HepG2 (cell line): ENCODE results near the gene ZBTB20. TPM values are rescaled to one million over a fixed set of nuclear protein-coding genes. Genes with fewer than 3 reads are reported as not detected.

Experiments used
- ATAC-seq: fragments of 200-7000 bp; cut with Tn5 transposase; 3 replicates; pipeline ENCODE4 v1.9.1; 2020; ENCODE audit warnings: mild to moderate bottlenecking, moderate library complexity
- BruUV-seq: library from RNA; stranded (reverse); fragments of 400-500 nt; replicated peaks from 2 replicates; lab custom pipeline; 2021; lab: Mats Ljungman, UMichigan
- CTCF ChIA-PET: fragments of 300-600 bp; formaldehyde crosslinking; extraction: SDS; loops from one replicate; lab custom pipeline; 2021; ENCODE audit warnings: low total read pairs, inconsistent platforms, low intra/inter-chr PET ratio; lab: Yijun Ruan, JAX
- POLR2A ChIA-PET: fragments of 350-600 bp; sonication (Branson Sonifier 250); formaldehyde crosslinking; loops from one replicate; lab custom pipeline; 2020; ENCODE audit warnings: antibody characterized with exemption, inconsistent platforms; lab: Yijun Ruan, JAX
- DNase-seq: peaks from one replicate; pipeline ENCODE4 v3.0.0-alpha.2; 2015; ENCODE audit warnings: low spot score
- FAIRE-seq: peaks from 3 replicates; lab custom pipeline; 2011; peaks lifted over from hg19 to GRCh38; lab: Jason Lieb, UNC
- H2AFZ ChIP-seq: one replicate; pipeline ENCODE4 v1.6.1; 2011; ENCODE audit warnings: low read length, inconsistent platforms
- H3K27ac ChIP-seq: fragments of 300-600 bp; 3 replicates; pipeline ENCODE4 v1.8.0; 2011; ENCODE audit warnings: mixed run types, mild to moderate bottlenecking, mixed read lengths, low read length, inconsistent platforms; ENCODE audit not compliant: insufficient read depth; ENCODE audit errors: extremely low read length
- H3K27me3 ChIP-seq, 2 experiments: fragments of 200-600 bp in 1 of 2; 2 replicates in 1 of 2; 3 replicates in 1 of 2; pipeline versions ENCODE4 v1.6.0 to v1.8.0; 2011; ENCODE audit warnings: low read length in 2 of 2, mild to moderate bottlenecking in 2 of 2, moderate library complexity in 2 of 2, inconsistent platforms in 1 of 2; ENCODE audit not compliant: insufficient read depth in 2 of 2, control insufficient read depth in 1 of 2
- H3K36me3 ChIP-seq, 2 experiments: fragments of 200-600 bp in 1 of 2; replicated peaks in 1 of 2; 2 replicates in 1 of 2; 3 replicates in 1 of 2; pipeline versions ENCODE4 v1.5.1 to v1.8.0; 2011; ENCODE audit warnings: low read length in 2 of 2, inconsistent platforms in 1 of 2; ENCODE audit not compliant: insufficient read depth in 2 of 2, control insufficient read depth in 1 of 2
- H3K4me1 ChIP-seq: 2 replicates; pipeline ENCODE4 v1.5.1; 2012; ENCODE audit warnings: low read length, inconsistent platforms; ENCODE audit not compliant: insufficient read depth
- H3K4me2 ChIP-seq: 2 replicates; pipeline ENCODE4 v1.6.0; 2011; ENCODE audit warnings: low read depth, low read length, inconsistent platforms
- H3K4me3 ChIP-seq, 3 experiments: fragments of 200-600 bp in 1 of 3; sonication (generic), shearing (Covaris generic) in 1 of 3; replicated peaks in 1 of 3; 2 replicates each; pipeline ENCODE4 v1.5.1; 2011 to 2016; ENCODE audit warnings: low read length in 3 of 3, inconsistent platforms in 2 of 3, low read depth in 2 of 3, mild to moderate bottlenecking in 2 of 3, control low read depth in 1 of 3, mixed read lengths in 1 of 3; ENCODE audit not compliant: insufficient read depth in 1 of 3
- H3K79me2 ChIP-seq: one replicate; pipeline ENCODE4 v1.6.1; 2011; ENCODE audit warnings: low read length, inconsistent platforms; ENCODE audit not compliant: insufficient read depth
- H3K9ac ChIP-seq: 2 replicates; pipeline ENCODE4 v1.6.0; 2011; ENCODE audit warnings: mild to moderate bottlenecking, low read depth, low read length, inconsistent platforms; ENCODE audit not compliant: insufficient read depth
- H3K9me3 ChIP-seq: 2 replicates; pipeline ENCODE4 v1.5.1; 2012; ENCODE audit warnings: mild to moderate bottlenecking, low read length
- H4K20me1 ChIP-seq: 2 replicates; pipeline ENCODE4 v1.6.0; 2011; ENCODE audit warnings: inconsistent platforms, mild to moderate bottlenecking, low read length, moderate library complexity; ENCODE audit not compliant: insufficient read depth
- ATF5 ChIP-seq: sonication (generic); formaldehyde crosslinking; IDR thresholded peaks from 2 replicates; pipeline ENCODE4 v1.4.0; 2020; ENCODE audit warnings: mild to moderate bottlenecking, low read depth, missing genetic modification reagents
- CHCHD3 ChIP-seq: sonication (generic); formaldehyde crosslinking; IDR thresholded peaks from 2 replicates; pipeline ENCODE4 v1.8.0; 2022; ENCODE audit warnings: mild to moderate bottlenecking, missing genetic modification reagents, moderate library complexity
- MLXIP ChIP-seq: sonication (generic); formaldehyde crosslinking; IDR thresholded peaks from 2 replicates; pipeline ENCODE4 v1.9.0; 2021; ENCODE audit warnings: missing genetic modification reagents, borderline replicate concordance
- SRSF4 ChIP-seq: fragments of 200-400 bp; formaldehyde crosslinking; IDR thresholded peaks from one replicate; pipeline ENCODE4 v1.6.1; 2018; ENCODE audit warnings: mild to moderate bottlenecking, low read depth, low read length, moderate library complexity; ENCODE audit not compliant: poor library complexity, severe bottlenecking
- TRIM24 ChIP-seq: sonication (generic); formaldehyde crosslinking; IDR thresholded peaks from 2 replicates; pipeline ENCODE4 v1.8.0; 2022; ENCODE audit warnings: mild to moderate bottlenecking, missing genetic modification reagents
- ZNF142 ChIP-seq: sonication (generic); formaldehyde crosslinking; IDR thresholded peaks from 2 replicates; pipeline ENCODE4 v1.4.0; 2020; ENCODE audit warnings: missing genetic modification reagents
- ZNF879 ChIP-seq: sonication (generic); formaldehyde crosslinking; IDR thresholded peaks from 2 replicates; pipeline ENCODE4 v1.8.1; 2023; ENCODE audit warnings: missing genetic modification reagents
- WGBS: methylation state at CpG from one replicate; pipeline ENCODE4 v1.1.6; 2017; ENCODE audit warnings: low lambda C conversion rate; 5-methylcytosine and 5-hydroxymethylcytosine counted together
- in situ Hi-C: cut with HindIII; loops from 2 replicates; pipeline ENCODE4 v1.10.0; 2017; ENCODE audit warnings: low pct_unique_long_range_greater_than_20kb; ENCODE audit not compliant: extremely low pct_ligation_motif_present
- intact Hi-C: fragments of 100-400 bp; cut with micrococcal nuclease; formaldehyde crosslinking; loops from one replicate; pipeline ENCODE4 v1.10.0; 2022; ENCODE audit not compliant: unreplicated experiment
- polyA plus RNA-seq, 8 experiments: library from polyadenylated mRNA; depleted of rRNA in 3 of 8; stranded (reverse) in 7 of 8; unstranded in 1 of 8; fragments of >200 nt; fragmentation: Illumina TruSeq in 4 of 8; extraction: Trizol in 4 of 8; gene quantifications; 2 replicates each; pipeline versions ENCODE4 v1.2.1 to v1.2.3, GENCODE V29; 2011 to 2016; ENCODE audit warnings: low read depth in 4 of 8, missing spikeins in 1 of 8, mixed read lengths in 1 of 8; ENCODE audit not compliant: insufficient read depth in 1 of 8
- total RNA-seq, 5 experiments: library from RNA; depleted of rRNA; stranded (reverse); fragments of >200 nt; fragmentation: Illumina TruSeq; extraction: Trizol; gene quantifications; 2 replicates each; pipeline ENCODE4 v1.2.3, GENCODE V29; 2016; ENCODE audit warnings: low read depth in 1 of 5

Gene ZBTB20
- total and polyA plus RNA-seq, 2 of the 13 experiments (the other 11 are each of a cell fraction or from before 2014, with no cell fraction given), result 1.9 to 8.8 TPM

GRCh38 chr3:114697401-114697800 lies 449.7 kb downstream of the ZBTB20 start (continued):
- no peak for TF ChIP-seq MLXIP (CRISPR knock-in tag)

GRCh38 chr3:114694251-114694650 lies 452.8 kb downstream of the ZBTB20 start:
- CTCF ChIA-PET, result no interaction called here
- FAIRE-seq (no peak), DNase-seq (no peak)
- no TSS peak for BruUV-seq
- H4K20me1 ChIP-seq, result no peaks in the 10 kb centered on the region
- peaks cover 10% of the 10 kb centered on the region for H3K4me1 ChIP-seq
- H3K27me3 ChIP-seq, result no peaks in the 10 kb centered on the region
- 79% methylated on average over 1 of the region's 1 CpG for WGBS
- H3K36me3 ChIP-seq, result no peaks in the 10 kb centered on the region
- POLR2A ChIA-PET, result no interaction called here
- no peaks in the 10 kb centered on the region for H3K79me2 ChIP-seq
- in situ Hi-C loops, result no loop called here
- no peak for TF ChIP-seq ATF5 (CRISPR knock-in tag)
- TF ChIP-seq, all 625 proteins: peak for 0
- no peak overlapping the region for H3K4me2 ChIP-seq
- H3K4me3 ChIP-seq, result no peak overlapping the region
- intact Hi-C loops, result no loop called here
- H2AFZ ChIP-seq, result no peak overlapping the region
- no peak overlapping the region for H3K9ac ChIP-seq
- no peak overlapping the region for H3K27ac ChIP-seq
- no peaks in the 10 kb centered on the region for H3K9me3 ChIP-seq
- no peak for ATAC-seq

GRCh38 chr3:114691871-114692270 lies 455.2 kb downstream of the ZBTB20 start:
- Histone ChIP-seq H3K27ac (no peak overlapping the region), H3K4me1 (no peaks in the 10 kb centered on the region), H3K4me2 (no peak overlapping the region), H3K9me3 (no peaks in the 10 kb centered on the region), H3K36me3 (no peaks in the 10 kb centered on the region), H4K20me1 (no peaks in the 10 kb centered on the region), H3K9ac (no peak overlapping the region), H3K79me2 (no peaks in the 10 kb centered on the region), H3K27me3 (no peaks in the 10 kb centered on the region), H2AFZ (no peak overlapping the region), H3K4me3 (no peak overlapping the region)
- WGBS, result 88% methylated on average over 3 of the region's 3 CpGs
- in situ Hi-C loops, result no loop called here
- ChIA-PET POLR2A (no interaction called here), CTCF (no interaction called here)
- no TSS peak for BruUV-seq
- FAIRE-seq, result no peak
- DNase-seq, result no peak
- ATAC-seq, result no peak
- intact Hi-C loops, result no loop called here
- TF ChIP-seq TRIM24 (CRISPR knock-in tag) (no peak), ZNF879 (no peak), SRSF4 (no peak), ZNF142 (CRISPR knock-in tag) (no peak), CHCHD3 (CRISPR knock-in tag) (no peak)
